ENCODE results near the gene ZSCAN16. TPM values are rescaled to one million over a fixed set of nuclear protein-coding genes. Genes with fewer than 3 reads are reported as not detected.

The ZSCAN16 gene
- total RNA-seq, 2 experiments from 2014 or later, result 7.6 to 8.6 TPM

- Histone ChIP-seq H3K36me3 (ENCODE audit: insufficient read depth, low read length) (no peaks in the 10 kb centered on the region), H3K4me2 (ENCODE audit: low read length) (peak overlapping the region; percentile 82), H3K27ac (ENCODE audit: low read depth, low read length, poor library complexity, severe bottlenecking) (peak overlapping the region; percentile 44), H3K9me3 (ENCODE audit: low read length) (no peaks in the 10 kb centered on the region), H3K9me2 (ENCODE audit: insufficient read depth, low read length) (no peaks in the 10 kb centered on the region), H4K20me1 (ENCODE audit: insufficient read depth, low read length) (no peaks in the 10 kb centered on the region), H3K79me2 (ENCODE audit: insufficient read depth, low read depth, low read length) (no peaks in the 10 kb centered on the region), H2AFZ (ENCODE audit: low read length) (peak overlapping the region; percentile 96), H3K4me1 (ENCODE audit: insufficient read depth, low read length, poor library complexity, severe bottlenecking) (peaks cover 23% of the 10 kb centered on the region), H3K4me3 (ENCODE audit: low read depth, low read length, poor library complexity, severe bottlenecking) (peak overlapping the region; percentile 71)
- TF ChIP-seq, protein P1, sequence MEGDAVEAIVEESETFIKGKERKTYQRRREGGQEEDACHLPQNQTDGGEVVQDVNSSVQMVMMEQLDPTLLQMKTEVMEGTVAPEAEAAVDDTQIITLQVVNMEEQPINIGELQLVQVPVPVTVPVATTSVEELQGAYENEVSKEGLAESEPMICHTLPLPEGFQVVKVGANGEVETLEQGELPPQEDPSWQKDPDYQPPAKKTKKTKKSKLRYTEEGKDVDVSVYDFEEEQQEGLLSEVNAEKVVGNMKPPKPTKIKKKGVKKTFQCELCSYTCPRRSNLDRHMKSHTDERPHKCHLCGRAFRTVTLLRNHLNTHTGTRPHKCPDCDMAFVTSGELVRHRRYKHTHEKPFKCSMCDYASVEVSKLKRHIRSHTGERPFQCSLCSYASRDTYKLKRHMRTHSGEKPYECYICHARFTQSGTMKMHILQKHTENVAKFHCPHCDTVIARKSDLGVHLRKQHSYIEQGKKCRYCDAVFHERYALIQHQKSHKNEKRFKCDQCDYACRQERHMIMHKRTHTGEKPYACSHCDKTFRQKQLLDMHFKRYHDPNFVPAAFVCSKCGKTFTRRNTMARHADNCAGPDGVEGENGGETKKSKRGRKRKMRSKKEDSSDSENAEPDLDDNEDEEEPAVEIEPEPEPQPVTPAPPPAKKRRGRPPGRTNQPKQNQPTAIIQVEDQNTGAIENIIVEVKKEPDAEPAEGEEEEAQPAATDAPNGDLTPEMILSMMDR (conservative IDR thresholded peaks at IDR 0.05; ENCODE audit: low read length), result peak; percentile 68
- TF ChIP-seq EZH2phosphoT487 (IDR thresholded peaks at IDR 0.05; ENCODE audit: borderline replicate concordance, low read depth, low read length), result no peak
- CTCF ChIA-PET (ENCODE audit: unreplicated experiment), result no interaction called here
- peak; percentile 90 for DNase-seq (ENCODE audit: low spot score)
- intact Hi-C loops (cut with micrococcal nuclease; ENCODE audit: unreplicated experiment), result loop anchor here (1.0 to 2.0 kb wide), 3 partner anchors 20 to 33 kb away; partner anchors contain the start of genes ZNF165 and ZSCAN16
- POLR2A ChIA-PET, result interaction anchor here (0.5 to 2.2 kb wide), 11 partner anchors 12 to 957 kb away, joined by 3 to 17 read pairs (median 4); partner anchors contain the start of genes ZKSCAN8 and ZSCAN16
- TSS peak; percentile 92 for BruUV-seq (replicated peaks)
These were observed 19.8 kb upstream of the ZSCAN16 start for GRCh38 chr6:28104392-28105244.

DNA sequence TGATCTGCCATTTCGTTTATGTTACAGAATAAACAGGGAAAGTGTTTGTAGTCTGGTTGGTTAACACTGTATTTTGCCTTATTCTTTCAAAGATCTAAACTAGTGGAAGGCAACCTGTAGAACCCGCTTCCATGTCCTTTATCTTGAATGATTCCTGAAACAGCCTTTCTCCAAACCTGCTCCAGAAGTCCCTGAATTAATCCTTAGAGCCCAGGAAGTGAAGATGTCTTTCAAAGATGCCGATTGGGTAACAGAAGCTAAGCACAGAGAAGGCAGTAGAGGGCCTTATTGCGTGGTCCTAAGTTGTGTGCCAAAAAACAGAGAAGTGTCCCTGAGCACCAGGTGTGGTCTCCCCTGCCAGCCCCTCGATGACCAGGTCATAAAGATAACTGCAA is 19.2 kb upstream of the ZSCAN16 start:
- Histone ChIP-seq H3K27ac (ENCODE audit: low read depth, low read length, poor library complexity, severe bottlenecking) (peak overlapping the region; percentile 44), H3K36me3 (ENCODE audit: insufficient read depth, low read length) (no peaks in the 10 kb centered on the region), H3K4me1 (ENCODE audit: insufficient read depth, low read length, poor library complexity, severe bottlenecking) (peaks cover 23% of the 10 kb centered on the region), H3K79me2 (ENCODE audit: insufficient read depth, low read depth, low read length) (no peaks in the 10 kb centered on the region), H3K9me3 (ENCODE audit: low read length) (no peaks in the 10 kb centered on the region), H4K20me1 (ENCODE audit: insufficient read depth, low read length) (no peaks in the 10 kb centered on the region), H3K9me2 (ENCODE audit: insufficient read depth, low read length) (no peaks in the 10 kb centered on the region), H2AFZ (ENCODE audit: low read length) (peak overlapping the region; percentile 96), H3K4me3 (ENCODE audit: low read depth, low read length, poor library complexity, severe bottlenecking) (peak overlapping the region; percentile 71), H3K4me2 (ENCODE audit: low read length) (peak overlapping the region; percentile 82)
- no TSS peak for BruUV-seq (replicated peaks)
- ChIA-PET POLR2A (interaction anchor here (0.6 to 2.2 kb wide), 12 partner anchors 10 to 298 kb away, joined by 3 to 17 read pairs (median 4); partner anchors contain the start of genes ZKSCAN8 and ZSCAN16), CTCF (ENCODE audit: unreplicated experiment) (no interaction called here)
- peak; percentile 56 for DNase-seq (ENCODE audit: low spot score)
- intact Hi-C loops (cut with micrococcal nuclease; ENCODE audit: unreplicated experiment), result loop anchor here (2.0 kb wide), 1 partner anchor 20 kb away; the partner anchor contains the start of gene ZSCAN16
- TF ChIP-seq, protein P1 (conservative IDR thresholded peaks at IDR 0.05; ENCODE audit: low read length), result 0 out of 2 replicates have a peak, but pooled peaks have one; percentile 27
- no peak for TF ChIP-seq EZH2phosphoT487 (IDR thresholded peaks at IDR 0.05; ENCODE audit: borderline replicate concordance, low read depth, low read length)

All from OCI-LY7 (cell line).